ENCODE data around the gene VAC14.

VAC14 gene

GRCh38 chr16:70695331-70696070 is 105.5 kb downstream of the VAC14 start:
- Histone ChIP-seq H3K4me1 (ENCODE audit: insufficient read depth, insufficient read length) (peaks cover 56% of the 10 kb centered on the region), H3K9me3 (ENCODE audit: insufficient read depth, low read length) (no peaks in the 10 kb centered on the region), H3K9ac (ENCODE audit: insufficient read length, low read depth) (peak overlapping the region; percentile 66), H3K4me3 (ENCODE audit: insufficient read length, low read depth) (no peak overlapping the region), H3K36me3 (ENCODE audit: insufficient read depth, insufficient read length, low read length) (peaks cover 26% of the 10 kb centered on the region), H3K27me3 (ENCODE audit: insufficient read depth, insufficient read length) (no peaks in the 10 kb centered on the region)
- DNase-seq (ENCODE audit: low read depth, low spot score): no peak
- TF ChIP-seq YY1 (IDR thresholded peaks at IDR 0.05; ENCODE audit: insufficient read depth, insufficient read length) (no peak), SUZ12 (IDR thresholded peaks at IDR 0.05; ENCODE audit: extremely low read depth, insufficient read depth, insufficient read length) (no peak), ZNF274 (IDR thresholded peaks at IDR 0.05; ENCODE audit: low read depth, low read length) (no peak)

GRCh38 chr16:70694868-70695218 is 106.1 kb downstream of the VAC14 start:
- H3K27me3 ChIP-seq (ENCODE audit: insufficient read depth, insufficient read length): no peaks in the 10 kb centered on the region
- peaks cover 51% of the 10 kb centered on the region for H3K4me1 ChIP-seq (ENCODE audit: insufficient read depth, insufficient read length)
- TF ChIP-seq ZNF274 (IDR thresholded peaks at IDR 0.05; ENCODE audit: low read depth, low read length): no peak
- TF ChIP-seq SUZ12 (IDR thresholded peaks at IDR 0.05; ENCODE audit: extremely low read depth, insufficient read depth, insufficient read length): no peak
- TF ChIP-seq YY1 (IDR thresholded peaks at IDR 0.05; ENCODE audit: insufficient read depth, insufficient read length): no peak
- H3K4me3 ChIP-seq (ENCODE audit: insufficient read length, low read depth): no peak overlapping the region
- peaks cover 25% of the 10 kb centered on the region for H3K36me3 ChIP-seq (ENCODE audit: insufficient read depth, insufficient read length, low read length)
- no peaks in the 10 kb centered on the region for H3K9me3 ChIP-seq (ENCODE audit: insufficient read depth, low read length)
- peak overlapping the region; percentile 59 for H3K9ac ChIP-seq (ENCODE audit: insufficient read length, low read depth)
- no peak for DNase-seq (ENCODE audit: low read depth, low spot score)

- Histone ChIP-seq H3K9ac (ENCODE audit: insufficient read length, low read depth) (peak overlapping the region; percentile 72), H3K9me3 (ENCODE audit: insufficient read depth, low read length) (no peaks in the 10 kb centered on the region), H3K36me3 (ENCODE audit: insufficient read depth, insufficient read length, low read length) (peaks cover 21% of the 10 kb centered on the region), H3K27me3 (ENCODE audit: insufficient read depth, insufficient read length) (no peaks in the 10 kb centered on the region), H3K4me3 (ENCODE audit: insufficient read length, low read depth) (no peak overlapping the region), H3K4me1 (ENCODE audit: insufficient read depth, insufficient read length) (peaks cover 48% of the 10 kb centered on the region)
- peak; percentile 89 for DNase-seq (ENCODE audit: low read depth, low spot score)
- TF ChIP-seq YY1 (IDR thresholded peaks at IDR 0.05; ENCODE audit: insufficient read depth, insufficient read length) (no peak), ZNF274 (IDR thresholded peaks at IDR 0.05; ENCODE audit: low read depth, low read length) (no peak), SUZ12 (IDR thresholded peaks at IDR 0.05; ENCODE audit: extremely low read depth, insufficient read depth, insufficient read length) (no peak)
Measured at GRCh38 chr16:70694088-70694867, 106.7 kb downstream of the VAC14 start.

GRCh38 chr16:70692873-70693671 is 107.9 kb downstream of the VAC14 start:
- H3K9me3 ChIP-seq (ENCODE audit: insufficient read depth, low read length): no peaks in the 10 kb centered on the region
- no peak for TF ChIP-seq ZNF274 (IDR thresholded peaks at IDR 0.05; ENCODE audit: low read depth, low read length)
- TF ChIP-seq YY1 (IDR thresholded peaks at IDR 0.05; ENCODE audit: insufficient read depth, insufficient read length): no peak
- no peak for TF ChIP-seq SUZ12 (IDR thresholded peaks at IDR 0.05; ENCODE audit: extremely low read depth, insufficient read depth, insufficient read length)
- DNase-seq (ENCODE audit: low read depth, low spot score): no peak
- no peaks in the 10 kb centered on the region for H3K27me3 ChIP-seq (ENCODE audit: insufficient read depth, insufficient read length)
- H3K4me3 ChIP-seq (ENCODE audit: insufficient read length, low read depth): no peak overlapping the region
- H3K36me3 ChIP-seq (ENCODE audit: insufficient read depth, insufficient read length, low read length): peaks cover 16% of the 10 kb centered on the region
- H3K4me1 ChIP-seq (ENCODE audit: insufficient read depth, insufficient read length): peaks cover 49% of the 10 kb centered on the region
- peak overlapping the region; percentile 72 for H3K9ac ChIP-seq (ENCODE audit: insufficient read length, low read depth)

- no peak overlapping the region for H3K4me3 ChIP-seq (ENCODE audit: insufficient read length, low read depth)
- peaks cover 16% of the 10 kb centered on the region for H3K36me3 ChIP-seq (ENCODE audit: insufficient read depth, insufficient read length, low read length)
- no peak for DNase-seq (ENCODE audit: low read depth, low spot score)
- peaks cover 51% of the 10 kb centered on the region for H3K4me1 ChIP-seq (ENCODE audit: insufficient read depth, insufficient read length)
- no peaks in the 10 kb centered on the region for H3K9me3 ChIP-seq (ENCODE audit: insufficient read depth, low read length)
- no peaks in the 10 kb centered on the region for H3K27me3 ChIP-seq (ENCODE audit: insufficient read depth, insufficient read length)
- H3K9ac ChIP-seq (ENCODE audit: insufficient read length, low read depth): peak overlapping the region; percentile 72
- TF ChIP-seq ZNF274 (IDR thresholded peaks at IDR 0.05; ENCODE audit: low read depth, low read length) (no peak), YY1 (IDR thresholded peaks at IDR 0.05; ENCODE audit: insufficient read depth, insufficient read length) (no peak), SUZ12 (IDR thresholded peaks at IDR 0.05; ENCODE audit: extremely low read depth, insufficient read depth, insufficient read length) (no peak)
Measured at GRCh38 chr16:70692130-70692872, 108.7 kb downstream of the VAC14 start.

- H3K9ac ChIP-seq (ENCODE audit: insufficient read length, low read depth): no peak overlapping the region
- no peak for DNase-seq (ENCODE audit: low read depth, low spot score)
- TF ChIP-seq SUZ12 (IDR thresholded peaks at IDR 0.05; ENCODE audit: extremely low read depth, insufficient read depth, insufficient read length): no peak
- no peak for TF ChIP-seq ZNF274 (IDR thresholded peaks at IDR 0.05; ENCODE audit: low read depth, low read length)
- no peak for TF ChIP-seq YY1 (IDR thresholded peaks at IDR 0.05; ENCODE audit: insufficient read depth, insufficient read length)
- H3K4me3 ChIP-seq (ENCODE audit: insufficient read length, low read depth): no peak overlapping the region
- H3K4me1 ChIP-seq (ENCODE audit: insufficient read depth, insufficient read length): peaks cover 51% of the 10 kb centered on the region
- no peaks in the 10 kb centered on the region for H3K27me3 ChIP-seq (ENCODE audit: insufficient read depth, insufficient read length)
- no peaks in the 10 kb centered on the region for H3K9me3 ChIP-seq (ENCODE audit: insufficient read depth, low read length)
- peaks cover 16% of the 10 kb centered on the region for H3K36me3 ChIP-seq (ENCODE audit: insufficient read depth, insufficient read length, low read length)
Measured at GRCh38 chr16:70691223-70692129, 109.5 kb downstream of the VAC14 start.
